Iris pigment epithelial cell (primary cell): ENCODE results near the gene KYNU.
"Not testable (repeated sequence)": the region's sequence is repeated elsewhere in the genome, so short reads cannot be mapped to it uniquely, and the experiment has no call there.

Experiments used
- DNase-seq: peaks from one replicate; pipeline ENCODE4 v3.0.0-alpha.2; 2011; ENCODE audit warnings: low read depth

The KYNU gene

DNA sequence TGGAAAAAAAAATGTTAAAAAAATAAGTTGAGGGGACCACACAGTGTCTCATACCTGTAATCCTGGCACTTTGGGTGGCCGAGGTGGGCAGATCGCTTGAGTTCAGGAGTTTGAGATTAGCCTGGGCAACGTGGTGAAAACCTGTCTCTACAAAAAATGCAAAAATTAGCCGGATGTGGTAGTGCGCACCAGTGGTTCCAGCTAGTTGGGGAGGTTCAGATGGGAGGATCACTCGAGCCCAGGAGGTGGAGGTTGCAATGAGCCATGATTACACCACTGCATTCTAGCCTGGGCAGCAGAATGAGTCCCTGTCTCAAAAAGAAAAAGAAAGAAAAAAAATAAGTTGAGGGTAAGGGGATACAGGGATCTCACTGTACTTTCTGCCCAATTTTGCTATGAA is 6.1 kb upstream of the KYNU start:
- DNase-seq: no peak

DNA sequence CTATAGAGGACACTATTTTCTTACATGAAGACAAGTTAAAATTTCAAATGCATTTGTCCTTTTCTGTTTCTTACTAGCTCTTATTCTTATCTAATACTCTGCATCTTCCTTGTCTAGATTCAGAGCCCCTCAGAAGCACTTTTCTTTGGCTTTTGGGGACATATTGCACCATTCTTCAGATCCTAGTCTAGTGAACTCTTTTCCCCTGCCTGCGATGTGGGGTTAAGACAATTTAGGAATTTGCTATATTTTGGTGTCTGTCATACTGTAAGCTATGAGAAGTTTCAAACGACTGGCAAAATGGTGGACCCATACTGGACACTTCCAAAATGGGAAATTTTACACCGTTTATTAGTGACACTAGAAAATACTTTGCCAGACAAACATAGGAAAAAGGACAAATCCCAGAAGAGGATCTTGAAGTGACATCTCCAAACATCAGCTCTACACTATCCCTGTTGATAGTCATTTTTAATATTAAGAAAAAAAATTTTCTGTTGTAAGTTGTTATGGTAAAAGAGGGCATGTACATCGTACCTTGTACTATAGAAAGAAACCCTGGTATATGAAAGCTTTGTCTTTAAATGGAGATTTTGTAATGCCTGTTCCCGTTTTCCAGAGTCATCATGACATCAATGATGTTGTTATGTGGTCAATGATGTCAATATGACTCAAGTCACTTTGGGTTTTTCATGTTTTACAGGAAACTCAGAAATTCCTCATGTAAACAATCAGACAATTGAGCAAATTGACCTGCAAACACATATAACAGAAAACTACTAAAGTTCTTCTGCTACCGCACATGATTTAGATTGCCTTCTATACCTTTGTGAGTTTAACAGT is 4.4 kb upstream of the KYNU start:
- peak; percentile 96 for DNase-seq

DNA sequence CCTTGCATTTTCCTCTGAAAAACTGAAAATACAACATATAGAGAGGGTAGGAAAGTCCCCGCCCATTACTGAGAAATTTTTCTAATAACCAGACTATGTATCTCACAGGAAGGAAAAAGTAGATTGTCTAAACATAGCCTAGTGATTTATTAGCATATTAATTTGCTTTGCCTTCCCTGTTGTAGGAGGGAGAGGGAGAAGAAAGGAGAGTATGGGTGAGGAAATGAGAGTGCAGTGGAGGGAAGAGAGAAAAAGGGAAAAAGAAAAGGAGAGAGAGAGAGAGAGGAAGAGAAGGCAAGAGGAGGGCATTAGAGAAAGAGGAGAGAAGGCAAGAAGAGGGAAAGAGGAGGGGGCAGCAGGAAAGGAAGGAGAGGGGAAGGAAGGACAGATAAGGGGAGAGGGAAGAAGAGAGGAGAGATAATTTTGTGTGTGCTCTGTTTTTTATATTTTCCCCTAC is 3.6 kb upstream of the KYNU start:
- no peak for DNase-seq

DNA sequence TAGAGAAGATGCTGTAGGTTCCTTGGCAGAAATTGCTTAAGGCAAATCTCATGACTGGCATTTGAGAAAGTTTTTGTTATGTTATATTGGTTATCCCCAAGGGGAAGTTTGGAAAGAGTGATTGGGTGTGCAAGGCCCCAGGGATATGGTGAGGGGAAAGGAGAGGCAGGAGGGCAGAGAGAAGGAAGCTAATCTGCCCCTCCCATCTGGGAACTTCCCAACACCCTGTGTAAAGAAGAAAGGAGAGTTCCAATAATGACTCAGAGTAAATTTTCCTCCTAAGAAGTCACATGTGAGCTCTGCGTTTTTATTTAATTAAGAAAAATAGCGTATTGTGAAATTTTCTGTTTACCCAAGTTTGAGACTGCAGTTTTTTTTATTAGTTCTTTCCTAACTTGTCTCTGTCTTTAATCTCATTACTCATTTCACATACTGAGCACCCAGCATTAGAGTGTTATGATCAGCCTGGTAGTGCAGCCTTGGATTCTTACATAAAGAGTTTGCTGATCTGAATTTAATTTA is 3.1 kb upstream of the KYNU start:
- DNase-seq: peak; percentile 97

DNA sequence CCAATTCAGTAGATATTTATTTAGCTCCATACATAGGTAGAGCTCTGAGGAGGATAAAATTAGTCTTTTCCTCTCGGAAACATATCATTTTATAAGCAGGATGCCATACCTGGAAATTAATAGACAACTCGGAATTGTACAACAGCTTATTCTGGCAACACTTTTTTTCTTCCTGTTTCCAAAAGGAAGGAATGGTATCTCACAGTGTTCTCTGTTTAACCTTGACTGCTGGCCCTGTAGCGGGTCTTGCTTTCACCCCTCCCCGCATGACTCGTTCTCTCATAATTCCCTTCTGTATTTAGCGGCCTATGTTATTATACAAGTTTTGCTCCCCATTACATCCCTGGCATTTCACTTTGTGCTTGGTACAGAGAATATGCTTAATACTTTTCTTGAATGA is 2.5 kb upstream of the KYNU start:
- DNase-seq: no peak

DNA sequence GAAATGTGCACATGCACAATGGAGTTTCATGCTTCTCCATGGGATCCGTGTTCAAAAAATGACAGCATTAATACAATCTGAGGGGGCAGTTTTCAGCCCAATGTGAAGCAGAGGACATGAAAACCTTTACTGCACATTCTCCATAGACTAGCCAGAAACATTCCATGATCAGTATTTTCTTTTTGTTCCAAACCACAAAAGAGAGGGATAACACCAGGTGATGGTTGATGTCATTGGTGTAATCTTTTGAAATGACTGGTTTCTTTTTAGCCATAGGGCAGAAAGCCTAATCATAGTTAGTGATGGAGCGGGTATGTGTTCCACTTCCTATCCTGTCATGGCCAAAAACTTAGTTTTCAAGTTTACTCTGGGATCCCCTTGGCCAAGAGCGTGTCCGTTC is 1.8 kb upstream of the KYNU start:
- DNase-seq: no peak

DNA sequence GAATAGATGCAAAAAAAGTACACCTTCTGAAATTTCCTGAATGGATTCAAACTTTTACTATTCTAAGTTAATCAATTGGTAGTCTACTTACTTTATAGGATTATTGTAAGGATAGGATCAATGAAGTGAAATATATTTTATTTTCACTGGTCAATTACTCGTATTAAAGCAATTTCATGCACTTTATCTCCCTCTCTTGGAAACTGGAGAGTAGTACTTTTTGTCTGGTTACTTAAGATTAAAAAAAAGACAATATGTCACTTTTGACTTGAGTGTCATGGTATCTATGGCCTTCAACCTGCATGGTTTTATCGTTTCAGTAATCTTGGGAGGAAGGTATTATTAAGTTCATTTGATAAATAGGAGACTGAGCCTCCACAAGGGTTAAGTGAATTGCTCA is 1.0 kb upstream of the KYNU start:
- DNase-seq: peak; percentile 39

DNA sequence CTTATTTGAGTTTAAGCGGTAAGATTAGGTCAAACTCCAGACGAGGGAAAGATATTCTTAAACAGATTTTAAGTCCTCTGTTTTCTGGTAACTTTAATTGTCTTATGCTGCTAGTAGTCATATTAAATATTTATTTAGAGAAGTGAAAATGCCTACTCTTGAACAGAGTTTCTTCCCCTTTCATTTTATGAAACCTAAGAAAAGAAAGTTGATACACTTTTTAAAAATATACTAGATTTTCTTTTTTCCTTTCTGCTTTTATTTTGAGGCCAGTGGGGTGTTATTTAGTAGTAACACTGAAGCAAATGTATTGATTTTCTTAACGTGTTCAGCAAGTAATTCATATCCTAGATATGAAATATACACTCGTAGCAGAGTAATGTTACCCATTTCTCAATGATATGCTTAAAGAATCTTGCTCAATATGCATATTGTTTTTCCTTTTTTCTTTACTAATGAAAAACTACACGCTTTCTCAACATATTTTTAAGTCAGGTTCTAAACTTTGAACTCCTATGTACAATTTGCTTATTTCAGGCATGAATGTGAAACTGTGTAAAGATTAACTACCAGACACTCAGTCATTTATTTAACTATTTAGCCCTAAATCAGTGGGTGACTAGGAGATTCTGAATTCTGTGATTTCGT is 691 bp downstream of the KYNU start:
- DNase-seq: no peak

DNA sequence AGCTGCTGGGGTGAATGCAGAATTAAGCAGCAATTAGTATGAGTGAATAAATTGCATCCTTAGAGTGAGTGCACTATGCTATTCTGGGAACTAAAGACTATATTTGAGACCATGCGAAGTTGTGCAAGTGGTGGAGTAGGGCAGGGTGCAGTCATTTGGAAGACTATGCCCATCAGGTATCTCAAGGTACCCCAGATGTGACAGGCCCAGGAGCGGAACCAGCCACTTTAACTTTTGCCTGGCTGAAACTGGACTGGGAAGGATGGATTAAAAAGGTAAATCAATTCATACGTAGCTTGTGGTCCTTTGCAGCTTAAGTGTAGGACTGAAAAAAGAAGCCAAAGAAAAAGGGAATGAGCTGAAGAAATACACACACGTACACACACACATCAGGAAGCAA is 1.7 kb downstream of the KYNU start:
- no peak for DNase-seq

DNA sequence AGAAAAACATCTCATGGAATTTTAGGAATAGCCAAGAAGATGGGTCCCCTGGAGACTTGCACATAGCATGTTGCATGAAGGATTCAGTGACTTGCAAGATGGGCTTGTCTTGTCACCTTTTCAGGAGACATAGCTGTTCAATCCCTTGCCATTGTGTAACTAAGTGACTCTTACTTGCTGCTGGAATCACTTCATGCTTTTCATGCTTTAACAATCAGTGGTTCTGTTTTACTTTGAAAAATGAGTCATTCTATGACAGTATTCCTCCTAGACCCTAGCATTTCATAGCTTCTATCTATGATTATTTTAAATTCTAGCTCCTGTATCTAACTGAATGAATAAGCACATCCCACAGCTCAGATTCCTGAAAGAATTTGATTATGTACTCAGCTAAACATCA is 2.8 kb downstream of the KYNU start:
- DNase-seq: peak; percentile 88

DNA sequence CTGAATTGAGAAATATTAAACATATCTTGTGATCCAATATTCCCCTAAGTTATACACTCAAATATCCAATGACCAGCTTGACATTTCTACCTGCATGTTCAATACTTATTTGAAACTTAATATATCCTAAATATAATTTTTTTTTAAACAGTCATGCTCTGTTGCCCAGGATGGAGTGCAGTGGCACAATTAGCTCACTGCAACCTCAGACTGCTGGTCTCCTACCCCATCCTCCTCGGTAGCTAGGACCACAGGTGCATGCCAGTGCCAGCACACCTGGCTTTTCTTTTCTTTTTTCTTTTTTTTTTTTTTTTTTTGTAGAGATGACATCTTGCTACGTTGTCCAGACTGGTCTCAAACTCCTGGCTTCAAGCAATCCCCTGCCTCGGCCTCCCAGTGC is 4.2 kb downstream of the KYNU start:
- no peak for DNase-seq

DNA sequence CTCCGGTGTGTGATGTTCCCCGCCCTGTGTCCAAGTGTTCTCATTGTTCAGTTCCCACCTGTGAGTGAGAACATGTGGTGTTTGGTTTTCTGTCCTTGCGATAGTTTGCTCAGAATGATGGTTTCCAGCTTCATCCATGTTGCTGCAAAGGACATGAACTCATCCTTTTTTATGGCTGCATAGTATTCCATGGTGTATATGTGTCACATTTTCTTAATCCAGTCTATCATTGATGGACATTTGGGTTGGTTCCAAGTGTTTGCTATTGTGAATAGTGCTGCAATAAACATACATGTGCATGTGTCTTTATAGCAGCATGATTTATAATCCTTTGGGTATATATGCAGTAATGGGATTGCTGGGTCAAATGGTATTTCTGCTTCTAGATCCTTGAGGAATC is 5.0 kb downstream of the KYNU start:
- DNase-seq: not testable (repeated sequence)

DNA sequence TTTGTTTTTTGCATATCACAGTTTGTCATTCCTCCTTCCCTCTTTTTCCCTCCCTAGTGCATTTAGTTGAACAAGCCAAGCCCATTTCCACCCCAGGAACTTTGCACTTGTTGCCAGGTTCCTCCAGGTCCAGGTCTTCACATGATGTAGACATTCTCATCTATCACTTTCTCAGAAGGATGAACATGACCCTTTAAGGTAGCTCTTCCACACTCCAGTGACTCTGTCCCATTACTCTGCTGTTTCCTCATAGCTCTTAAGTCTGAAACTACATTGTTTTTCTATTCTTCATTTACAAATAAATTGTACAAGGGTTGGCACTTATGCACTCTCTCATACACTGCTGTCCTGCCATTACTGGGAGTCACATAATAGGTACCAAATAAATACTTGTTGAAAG is 6.1 kb downstream of the KYNU start:
- DNase-seq: no peak

DNA sequence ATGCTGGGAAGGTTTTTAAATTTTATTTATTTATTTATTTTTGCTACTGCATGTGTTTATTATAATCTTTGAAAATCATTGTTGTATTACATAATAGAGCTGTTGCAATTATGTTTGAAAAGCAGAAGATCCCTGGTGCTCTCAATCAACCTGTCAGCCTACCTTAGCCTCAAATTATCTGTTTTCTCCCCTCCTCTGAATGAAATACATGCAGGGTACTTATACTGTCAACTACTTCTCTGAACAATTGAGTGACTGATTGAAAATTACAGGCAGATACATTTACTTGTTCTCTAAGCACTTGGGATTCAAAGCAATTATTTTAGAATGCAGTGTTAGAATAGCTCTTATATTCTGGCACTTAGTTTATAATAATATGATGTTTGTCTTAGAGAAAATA is 8.1 kb downstream of the KYNU start:
- no peak for DNase-seq

DNA sequence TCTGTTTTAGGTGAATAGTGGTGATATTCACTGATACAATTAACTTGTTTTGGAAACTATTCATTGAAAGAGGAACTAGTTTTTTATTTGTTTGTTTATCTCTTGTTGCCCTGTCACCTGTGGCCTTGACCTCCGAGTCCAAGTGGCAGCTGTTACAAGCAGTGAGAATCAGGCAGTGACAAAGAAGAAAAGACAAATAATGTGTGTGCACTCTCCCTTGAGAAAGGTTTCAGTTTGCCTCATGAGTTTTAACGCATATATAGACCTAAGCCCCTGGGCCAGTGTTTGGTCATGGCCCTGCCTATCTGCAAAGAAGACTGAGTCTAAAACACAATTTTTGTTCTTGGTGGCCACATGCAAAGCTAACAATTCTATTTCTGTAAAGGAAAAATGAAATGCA is 15.3 kb downstream of the KYNU start:
- DNase-seq: no peak

DNA sequence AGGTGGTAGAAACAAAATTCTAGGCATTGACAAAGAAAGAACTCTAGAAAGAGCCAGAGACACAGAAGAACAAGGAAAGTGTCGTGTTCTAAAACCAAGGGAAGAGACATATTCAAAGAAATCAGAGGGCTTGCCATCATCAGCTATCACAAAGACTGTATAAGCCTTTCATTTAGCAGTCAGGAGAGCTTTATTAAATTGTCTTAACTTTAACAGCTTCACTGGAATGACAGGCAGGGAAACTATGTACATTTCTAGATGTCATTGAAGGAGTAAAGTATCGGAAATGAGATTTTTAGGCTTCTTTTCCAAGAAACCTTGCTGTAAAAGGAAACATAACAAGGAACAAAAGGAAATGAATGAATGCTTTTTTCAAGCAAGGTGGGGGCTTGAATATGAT is 15.8 kb downstream of the KYNU start:
- DNase-seq: no peak

DNA sequence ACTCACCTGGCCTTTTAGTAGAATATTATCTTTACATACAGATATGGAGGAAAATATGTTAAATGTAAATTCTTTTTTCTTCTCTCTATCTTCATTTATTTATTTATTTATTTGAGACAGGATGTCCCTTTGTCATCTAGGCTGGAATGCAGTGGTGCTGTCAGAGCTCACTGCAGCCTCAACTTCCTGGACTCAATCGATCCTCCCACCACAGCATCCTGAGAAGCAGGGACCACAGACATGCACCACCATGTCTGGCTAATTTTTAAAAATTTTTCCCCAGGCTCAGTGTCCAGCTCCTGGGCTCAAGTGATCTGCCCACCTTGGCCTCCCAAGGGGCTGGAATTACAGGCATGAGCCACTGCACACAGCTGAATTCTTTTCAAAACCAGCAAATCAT is 20.3 kb downstream of the KYNU start:
- no peak for DNase-seq

DNA sequence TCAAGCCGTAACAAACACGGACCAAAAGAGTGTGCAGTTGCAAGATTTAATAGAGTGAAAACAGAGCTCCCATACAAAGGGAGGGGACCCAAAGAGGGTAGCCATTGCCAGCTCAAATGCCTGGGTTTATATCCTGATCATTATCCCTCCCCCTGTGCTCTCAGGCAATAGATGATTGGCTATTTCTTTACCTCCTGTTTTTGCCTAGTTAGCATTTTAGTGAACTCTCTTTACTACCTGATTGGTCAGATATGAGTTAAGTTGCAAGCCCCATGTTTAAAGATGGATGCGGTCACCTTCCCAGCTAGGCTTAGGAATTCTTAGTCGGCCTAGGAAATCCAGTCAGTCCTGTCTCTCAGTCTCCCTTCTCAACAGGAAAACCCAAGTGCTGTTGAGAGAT is 22.9 kb downstream of the KYNU start:
- not testable (repeated sequence) for DNase-seq

DNA sequence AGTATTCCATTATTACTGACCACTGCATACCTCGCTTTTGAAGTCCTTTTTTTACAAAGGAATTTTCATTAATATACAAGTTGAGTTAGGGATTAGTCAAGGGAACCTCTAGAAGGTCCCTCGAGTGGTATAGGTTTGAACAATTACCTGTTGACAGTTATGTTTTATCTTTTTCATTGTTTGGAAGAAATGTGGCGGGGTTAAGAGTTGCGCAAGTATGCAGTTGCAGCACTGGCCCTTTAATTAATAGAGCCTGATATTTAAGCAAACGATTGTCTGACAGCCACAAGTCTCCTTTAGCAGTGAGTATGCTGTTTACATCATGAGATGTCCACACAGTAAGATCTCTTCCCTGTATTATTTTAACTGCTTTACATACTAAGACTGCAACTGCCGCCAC is 24.3 kb downstream of the KYNU start:
- no peak for DNase-seq

DNA sequence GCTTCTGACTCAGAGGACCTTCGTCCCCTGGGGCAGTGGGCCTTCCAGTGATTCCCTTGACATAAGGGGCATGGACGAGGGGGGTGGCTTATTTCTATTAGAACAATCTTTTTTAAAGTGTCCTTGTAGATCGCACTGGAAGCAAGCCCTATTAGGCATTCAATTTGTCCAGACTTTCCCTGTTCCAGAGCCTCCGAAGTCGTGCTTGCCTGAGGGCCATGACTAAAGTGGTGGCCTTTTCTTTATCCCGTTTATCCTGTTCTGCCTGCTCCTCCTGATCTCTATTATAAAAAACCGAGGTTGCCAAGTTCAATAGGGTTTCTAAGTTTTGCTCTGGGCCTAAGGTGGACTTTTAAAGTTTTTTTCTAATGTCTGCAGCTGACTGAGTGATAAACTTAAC is 26.3 kb downstream of the KYNU start:
- DNase-seq: not testable (repeated sequence)

DNA sequence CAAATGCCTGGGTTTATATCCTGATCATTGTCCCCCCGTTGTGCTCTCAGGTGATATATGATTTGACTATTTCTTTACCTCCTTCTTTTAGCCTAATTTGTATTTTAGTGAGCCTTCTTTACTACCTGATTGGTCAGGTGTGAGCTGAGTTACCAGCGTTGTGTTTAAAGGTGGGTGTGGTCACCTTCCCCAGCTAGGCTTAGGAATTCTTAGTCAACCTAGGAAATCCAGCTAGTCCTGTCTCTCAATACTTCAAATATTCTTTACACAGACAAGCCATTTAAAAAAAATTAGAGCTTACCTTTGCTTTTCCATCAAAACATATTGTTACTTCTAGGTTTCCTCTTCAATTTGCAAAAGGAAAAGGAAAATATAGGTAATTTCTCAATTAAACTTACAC is 30.2 kb downstream of the KYNU start:
- no peak for DNase-seq

DNA sequence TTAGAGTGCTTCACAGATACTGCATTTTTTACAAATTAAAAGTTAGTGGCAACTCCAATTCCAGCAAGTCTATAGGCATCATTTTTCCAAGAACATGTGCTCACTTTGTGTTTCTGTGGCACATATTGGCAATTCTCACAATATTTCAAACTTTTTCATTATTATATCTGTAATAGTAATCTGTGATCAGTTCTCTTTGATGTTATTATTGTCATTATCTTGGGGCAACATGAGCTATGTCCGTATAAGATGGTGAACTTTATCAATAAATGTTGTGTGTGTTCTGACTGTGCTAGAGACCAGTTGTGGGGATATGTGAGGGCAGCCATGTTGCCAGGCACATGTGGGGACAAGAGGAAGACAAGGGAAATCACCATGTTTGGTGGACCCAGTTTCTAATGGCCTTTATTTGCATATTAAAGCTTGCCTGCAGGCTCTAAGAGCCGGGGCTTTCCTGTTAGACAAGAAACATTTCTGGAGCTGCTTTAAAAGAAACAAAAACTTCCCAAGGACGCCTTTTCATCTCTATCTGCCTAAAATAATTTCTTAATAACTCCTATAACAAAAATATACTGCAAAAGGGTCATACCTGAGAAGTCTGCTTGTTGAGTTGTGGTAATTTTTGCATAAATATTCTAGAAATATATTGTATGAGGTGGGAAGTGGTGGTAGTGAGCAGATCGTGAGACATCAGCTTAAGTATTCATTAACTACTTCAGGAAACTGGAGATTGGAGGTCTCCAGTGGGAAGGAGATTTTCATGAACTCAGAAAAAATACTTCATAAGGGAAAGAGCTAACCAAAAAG is 37.2 kb downstream of the KYNU start:
- no peak for DNase-seq

DNA sequence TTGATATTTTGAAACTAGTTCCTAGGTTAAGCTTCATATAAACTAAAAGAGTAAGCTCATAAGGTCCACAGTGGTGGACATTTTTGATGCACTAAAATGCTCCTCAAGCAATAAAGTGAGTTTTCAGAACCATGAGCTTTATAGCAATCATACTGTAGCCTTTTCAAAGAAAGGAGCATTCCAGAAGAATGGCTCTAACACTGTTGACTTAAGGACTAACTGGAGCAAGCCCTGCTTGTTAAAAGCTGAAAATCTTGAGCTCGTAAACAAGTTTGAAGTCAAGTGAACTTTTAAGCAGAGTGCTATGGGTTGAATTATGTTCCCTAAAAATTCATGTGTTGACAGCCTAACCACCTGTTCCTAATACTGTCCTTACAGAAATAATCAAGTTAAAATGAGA is 38.0 kb downstream of the KYNU start:
- DNase-seq: no peak
